Measurements from ENCODE around the gene B4GALNT3. TPM values are rescaled to one million over a fixed set of nuclear protein-coding genes. Genes with fewer than 3 reads are reported as not detected.

B4GALNT3 gene
- total and polyA plus RNA-seq, 2 of the 13 experiments (the other 11 are each of a cell fraction or from before 2014, with no cell fraction given), result 3.2 to 4.4 TPM

GRCh38 chr12:591167-592023 is 131.7 kb downstream of the B4GALNT3 start (continued):
- TF ChIP-seq HDAC1 (CRISPR knock-in tag; IDR thresholded peaks at IDR 0.05), result 0 out of 2 replicates have a peak, but pooled peaks have one; percentile 28
- TF ChIP-seq NFE2L2 (IDR thresholded peaks at IDR 0.05; ENCODE audit: low read length), result no peak
- TF ChIP-seq KAT8 (CRISPR knock-in tag; IDR thresholded peaks at IDR 0.05), result 0 out of 2 replicates have a peak, but pooled peaks have one; percentile 14
- TF ChIP-seq SOX6 (IDR thresholded peaks at IDR 0.05), result no peak
- TF ChIP-seq SOX6 (CRISPR knock-in tag; IDR thresholded peaks at IDR 0.05), result peak; percentile 27; the same call in 1 of the 2 replicates
- TF ChIP-seq MYNN (CRISPR knock-in tag; IDR thresholded peaks at IDR 0.05; ENCODE audit: low read depth), result no peak
- 0 out of 2 replicates have a peak, but pooled peaks have one; percentile 19 for TF ChIP-seq PATZ1 (CRISPR knock-in tag; IDR thresholded peaks at IDR 0.05)
- TF ChIP-seq ZNF510 (CRISPR knock-in tag; IDR thresholded peaks at IDR 0.05; ENCODE audit: low read depth), result 0 out of 2 replicates have a peak, but pooled peaks have one; percentile 35
- TF ChIP-seq CAMTA2 (CRISPR knock-in tag; IDR thresholded peaks at IDR 0.05; ENCODE audit: borderline replicate concordance), result no peak
- no peak for TF ChIP-seq ZNF280D (CRISPR knock-in tag; IDR thresholded peaks at IDR 0.05)
- peak; percentile 59; the same call in 1 of the 2 replicates for TF ChIP-seq ZSCAN31 (CRISPR knock-in tag; IDR thresholded peaks at IDR 0.05; ENCODE audit: low read depth)
- peak; percentile 84 for TF ChIP-seq ZNF687 (CRISPR knock-in tag; IDR thresholded peaks at IDR 0.05)
- TF ChIP-seq ZNF777 (CRISPR knock-in tag; IDR thresholded peaks at IDR 0.05), result no peak
- TF ChIP-seq ZBTB38 (CRISPR knock-in tag; IDR thresholded peaks at IDR 0.05), result peak; percentile 19; the same call in 1 of the 2 replicates
- peak; percentile 42; the same call in 1 of the 2 replicates for TF ChIP-seq ZFY (CRISPR knock-in tag; IDR thresholded peaks at IDR 0.05)
- TF ChIP-seq ZSCAN29 (CRISPR knock-in tag; conservative IDR thresholded peaks at IDR 0.05), result peak; percentile 55; the same call in 1 of the 2 replicates
- no peak for TF ChIP-seq MAFG (CRISPR knock-in tag; IDR thresholded peaks at IDR 0.05)
- TF ChIP-seq ZNF556 (CRISPR knock-in tag; IDR thresholded peaks at IDR 0.05; ENCODE audit: borderline replicate concordance), result peak; percentile 57; the same call in 1 of the 2 replicates
- no peak for TF ChIP-seq PHF5A (CRISPR knock-in tag; IDR thresholded peaks at IDR 0.05; ENCODE audit: low read depth, unreplicated experiment)
